Sigmoid colon (tissue), 4 donors: Measurements from ENCODE around the gene TSEN54.

Experiments
- CTCF ChIP-seq, 4 experiments: fragments of 450-650 bp in 3 of 4; fragments of 200-600 bp in 1 of 4; IDR thresholded peaks; one replicate each; pipeline ENCODE4 v1.5.1; 2016 to 2019; ENCODE audit warnings: antibody characterized with exemption in 4 of 4, mild to moderate bottlenecking in 3 of 4, moderate library complexity in 2 of 4
- EP300 ChIP-seq, 4 donors: sonication (generic); formaldehyde crosslinking; IDR thresholded peaks; one replicate each; pipeline ENCODE4 v1.6.1; 2017; ENCODE audit warnings: antibody characterized with exemption in 4 of 4
- POLR2A ChIP-seq, 2 donors: fragments of 450-650 bp; IDR thresholded peaks; one replicate each; pipeline ENCODE4 v1.6.1; 2016; ENCODE audit warnings: antibody characterized with exemption in 2 of 2, mild to moderate bottlenecking in 2 of 2, moderate library complexity in 2 of 2
- POLR2AphosphoS5 ChIP-seq, 4 donors: sonication (generic); formaldehyde crosslinking; IDR thresholded peaks; one replicate each; pipeline ENCODE4 v1.6.1; 2017; ENCODE audit warnings: antibody characterized with exemption in 4 of 4

- TF ChIP-seq CTCF (IDR thresholded peaks at IDR 0.05) (no peak), POLR2A (IDR thresholded peaks at IDR 0.05) (no peak), POLR2AphosphoS5 (IDR thresholded peaks at IDR 0.05) (no peak), EP300 (IDR thresholded peaks at IDR 0.05) (no peak)
Measured at GRCh38 chr17:75553295-75554110, 37.2 kb downstream of the TSEN54 start.
